ENCODE data around the gene SUMO4. TPM values are rescaled to one million over a fixed set of nuclear protein-coding genes. Genes with fewer than 3 reads are reported as not detected.

Gene SUMO4
- total RNA-seq, 6 experiments from 2014 or later, result 0.28 to 0.63 (median 0.32) TPM

GRCh38 chr6:149448821-149449453 lies 48.9 kb downstream of the SUMO4 start:
- no peak overlapping the region for H3K27ac Mint-ChIP-seq
- H3K9me3 Mint-ChIP-seq, result no peaks in the 10 kb centered on the region
- DNase-seq, result no peak
- no peak overlapping the region for H3K4me3 Mint-ChIP-seq
- H3K4me1 Mint-ChIP-seq (ENCODE audit: low read depth), result peaks cover 7% of the 10 kb centered on the region
- no peaks in the 10 kb centered on the region for H3K36me3 Mint-ChIP-seq (ENCODE audit: low read depth)
- no peak for TF ChIP-seq CTCF (IDR thresholded peaks at IDR 0.05)
- H3K27me3 Mint-ChIP-seq (ENCODE audit: insufficient read depth), result peaks cover 22% of the 10 kb centered on the region

- no peaks in the 10 kb centered on the region for H3K9me3 Mint-ChIP-seq
- H3K4me3 Mint-ChIP-seq, result no peak overlapping the region
- no peak for DNase-seq
- peaks cover 15% of the 10 kb centered on the region for H3K4me1 Mint-ChIP-seq (ENCODE audit: low read depth)
- no peaks in the 10 kb centered on the region for H3K36me3 Mint-ChIP-seq (ENCODE audit: low read depth)
- H3K27me3 Mint-ChIP-seq (ENCODE audit: insufficient read depth), result peaks cover 23% of the 10 kb centered on the region
- no peak overlapping the region for H3K27ac Mint-ChIP-seq
- TF ChIP-seq CTCF (IDR thresholded peaks at IDR 0.05), result no peak
These were observed 50.0 kb downstream of the SUMO4 start for GRCh38 chr6:149449831-149450678.

Other genes with a start within 250 kb of the SUMO4 start
- gene TAB2, start 82.5 kb upstream of the SUMO4 start, total RNA-seq (2021; fragmentation: NEBNext Ultra II Directional; extraction: Animal tissue kit (Norgen Biotek cat#: 25700)), result 10 to 100 TPM; 37.8 to 50.6 (median 44.5) TPM
- gene ZC3H12D, start 84.8 kb downstream of the SUMO4 start, total RNA-seq (2021; fragmentation: NEBNext Ultra II Directional; extraction: Animal tissue kit (Norgen Biotek cat#: 25700)), result under 1 TPM in 4 of 6 experiments, not detected in 2; 0.05 to 0.16 (median 0.10) TPM
- gene PPIL4, start 145.8 kb downstream of the SUMO4 start, total RNA-seq (2021; fragmentation: NEBNext Ultra II Directional; extraction: Animal tissue kit (Norgen Biotek cat#: 25700)), result 10 to 100 TPM; 31.9 to 35.1 (median 34.6) TPM
- gene GINM1, start 166.1 kb downstream of the SUMO4 start, total RNA-seq (2021; fragmentation: NEBNext Ultra II Directional; extraction: Animal tissue kit (Norgen Biotek cat#: 25700)), result 10 to 100 TPM; 60.9 to 69.3 (median 63.7) TPM
- 10 to 100 TPM; 14.5 to 16.6 (median 16.1) TPM for gene KATNA1, start 248.5 kb downstream of the SUMO4 start, total RNA-seq (2021; fragmentation: NEBNext Ultra II Directional; extraction: Animal tissue kit (Norgen Biotek cat#: 25700))

Data from HFFc6 (cell line).